ENCODE results near the gene TMEM134.

TMEM134 gene

DNA sequence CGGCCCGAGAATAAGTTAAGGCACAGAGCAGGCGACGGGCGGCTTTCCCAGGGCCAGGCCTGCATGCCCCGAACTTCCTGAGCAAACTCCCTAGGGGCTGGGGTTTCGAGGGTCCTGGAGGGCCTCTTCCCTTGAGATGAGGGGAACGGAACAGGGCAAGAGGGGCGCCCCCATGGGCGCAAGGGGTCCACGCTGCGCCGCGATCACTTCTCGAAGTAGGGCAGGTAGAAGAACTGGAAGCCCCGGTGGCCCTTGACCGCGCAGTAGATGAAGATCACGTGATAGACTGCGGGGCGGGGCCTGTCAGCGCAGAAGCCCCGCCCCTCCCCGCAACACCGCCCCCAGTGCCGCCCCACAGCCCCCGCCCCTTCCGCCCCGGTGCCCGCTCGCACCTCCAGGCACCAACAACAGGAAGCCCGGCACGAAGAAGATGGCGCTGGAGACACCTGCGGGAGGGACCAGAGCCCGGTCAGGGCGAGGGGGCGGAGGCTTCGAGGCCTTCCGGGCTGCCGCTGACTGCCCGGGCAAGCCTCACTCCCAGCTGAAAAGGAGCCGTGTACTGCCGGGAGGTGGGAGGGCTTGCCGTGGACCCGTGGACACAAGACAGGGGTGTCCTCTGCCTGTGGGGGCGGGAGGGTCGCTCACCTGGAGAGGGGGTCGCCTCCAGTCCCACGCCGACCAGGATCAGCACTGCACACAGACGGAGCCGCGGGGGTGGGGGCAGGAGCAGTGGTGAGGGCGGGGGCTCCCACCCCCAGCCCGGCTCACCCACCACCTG, 4.5 kb downstream of the TMEM134 start:
- Histone ChIP-seq H3K36me3 (ENCODE audit: control insufficient read depth in 1 of 2, insufficient read depth in 2 of 2, low read length in 2 of 2) (no peaks in the 10 kb centered on the region), H3K4me1 (ENCODE audit: control insufficient read depth in 1 of 2, insufficient read depth in 2 of 2, low read length in 2 of 2) (peaks cover 6 to 34% of the 10 kb centered on the region in 2 donors), H3K27ac (ENCODE audit: low read length) (peak overlapping the region; percentile 89)

DNA sequence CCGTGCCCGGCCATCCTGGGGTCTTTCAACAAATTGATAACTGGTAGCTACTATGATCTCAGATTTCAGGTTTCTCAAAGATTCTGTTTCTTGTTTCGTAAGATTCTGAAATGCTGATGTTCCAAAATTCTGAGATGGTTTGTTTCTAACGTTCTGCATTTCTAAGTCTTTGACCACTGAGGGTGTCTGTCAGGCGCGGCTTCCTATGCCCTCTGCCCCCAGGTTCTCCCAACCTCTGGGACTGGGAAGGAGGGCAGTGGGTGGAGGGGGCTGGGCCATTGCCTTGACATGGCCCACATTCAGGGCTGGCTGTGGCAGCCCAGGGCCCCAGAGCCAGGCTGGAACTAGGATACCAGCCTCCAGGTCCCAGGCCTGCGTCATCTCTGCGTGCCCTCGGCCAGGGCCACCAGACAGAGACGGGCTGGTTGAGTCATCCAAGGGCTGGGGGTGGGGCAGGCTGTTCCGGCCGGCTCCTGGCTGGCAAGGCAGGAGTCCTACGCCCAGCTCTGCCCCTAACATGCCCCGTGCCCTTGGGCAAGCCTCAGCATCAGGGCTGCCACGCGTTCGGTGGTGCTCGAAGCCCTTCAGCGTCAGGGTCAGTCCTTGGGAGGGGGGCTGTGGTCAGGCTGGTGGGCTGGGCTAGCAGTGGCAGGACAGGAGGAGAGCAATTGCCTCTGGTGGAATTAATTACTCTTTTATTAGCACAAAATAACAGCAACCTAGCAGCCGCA, 5.2 kb downstream of the TMEM134 start:
- Histone ChIP-seq H3K27me3 (ENCODE audit: low read depth, low read length) (no peaks in the 10 kb centered on the region), H3K4me3 (ENCODE audit: low read depth in 1 of 2, low read length in 2 of 2) (peak overlapping the region; percentile 64 to 65), H3K4me1 (ENCODE audit: control insufficient read depth in 1 of 2, insufficient read depth in 2 of 2, low read length in 2 of 2) (peaks cover 6 to 33% of the 10 kb centered on the region in 2 donors), H3K36me3 (ENCODE audit: control insufficient read depth in 1 of 2, insufficient read depth in 2 of 2, low read length in 2 of 2) (no peaks in the 10 kb centered on the region), H3K9me3 (ENCODE audit: control insufficient read depth in 1 of 2, low read length in 2 of 2) (no peaks in the 10 kb centered on the region), H3K27ac (ENCODE audit: low read length) (peak overlapping the region; percentile 74)

More for the DNA sequence above, 4.5 kb downstream of the TMEM134 start:
- peak overlapping the region; percentile 64 to 65 for H3K4me3 ChIP-seq (ENCODE audit: low read depth in 1 of 2, low read length in 2 of 2)
- H3K9me3 ChIP-seq (ENCODE audit: control insufficient read depth in 1 of 2, low read length in 2 of 2) = no peaks in the 10 kb centered on the region
- H3K27me3 ChIP-seq (ENCODE audit: low read depth, low read length) = no peaks in the 10 kb centered on the region

GRCh38 chr11:67463186-67463585, 5.9 kb downstream of the TMEM134 start:
- H3K27ac ChIP-seq (ENCODE audit: low read length) = no peak overlapping the region
- H3K4me1 ChIP-seq (ENCODE audit: control insufficient read depth in 1 of 2, insufficient read depth in 2 of 2, low read length in 2 of 2) = peaks cover 5 to 31% of the 10 kb centered on the region in 2 donors
- H3K36me3 ChIP-seq (ENCODE audit: control insufficient read depth in 1 of 2, insufficient read depth in 2 of 2, low read length in 2 of 2) = no peaks in the 10 kb centered on the region
- H3K9me3 ChIP-seq (ENCODE audit: control insufficient read depth in 1 of 2, low read length in 2 of 2) = no peaks in the 10 kb centered on the region
- H3K27me3 ChIP-seq (ENCODE audit: low read depth, low read length) = no peaks in the 10 kb centered on the region
- H3K4me3 ChIP-seq (ENCODE audit: low read depth in 1 of 2, low read length in 2 of 2) = no peak overlapping the region

GRCh38 chr11:67458266-67458665, 10.8 kb downstream of the TMEM134 start:
- Histone ChIP-seq H3K36me3 (ENCODE audit: control insufficient read depth in 1 of 2, insufficient read depth in 2 of 2, low read length in 2 of 2) (no peaks in the 10 kb centered on the region), H3K4me1 (ENCODE audit: control insufficient read depth in 1 of 2, insufficient read depth in 2 of 2, low read length in 2 of 2) (no peaks in the 10 kb centered on the region), H3K9me3 (ENCODE audit: control insufficient read depth in 1 of 2, low read length in 2 of 2) (no peaks in the 10 kb centered on the region), H3K4me3 (ENCODE audit: low read depth in 1 of 2, low read length in 2 of 2) (no peak overlapping the region), H3K27ac (ENCODE audit: low read length) (no peak overlapping the region), H3K27me3 (ENCODE audit: low read depth, low read length) (no peaks in the 10 kb centered on the region)

DNA sequence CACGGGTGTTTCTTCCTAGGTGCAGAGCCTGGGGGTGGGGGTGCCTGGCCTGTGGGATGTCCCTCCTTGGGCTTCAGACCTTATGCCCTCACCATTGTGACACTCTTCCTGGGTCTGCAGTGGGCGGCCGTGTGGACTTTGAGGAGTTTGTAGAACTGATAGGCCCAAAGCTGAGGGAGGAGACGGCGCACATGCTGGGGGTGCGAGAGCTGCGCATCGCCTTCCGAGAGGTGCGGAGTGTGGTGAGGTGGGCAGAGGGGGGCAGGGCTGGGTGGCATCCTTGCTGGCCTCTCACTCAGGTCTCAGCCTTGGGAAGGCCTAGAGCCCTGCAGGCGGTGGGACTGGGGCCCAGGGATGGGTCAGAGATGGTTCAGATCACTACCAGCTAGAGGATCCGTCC, 11.6 kb downstream of the TMEM134 start:
- no peaks in the 10 kb centered on the region for H3K36me3 ChIP-seq (ENCODE audit: control insufficient read depth in 1 of 2, insufficient read depth in 2 of 2, low read length in 2 of 2)
- no peaks in the 10 kb centered on the region for H3K27me3 ChIP-seq (ENCODE audit: low read depth, low read length)
- no peaks in the 10 kb centered on the region for H3K9me3 ChIP-seq (ENCODE audit: control insufficient read depth in 1 of 2, low read length in 2 of 2)

GRCh38 chr11:67456068-67456705, 12.9 kb downstream of the TMEM134 start:
- H3K27ac ChIP-seq (ENCODE audit: low read length) = no peak overlapping the region
- no peaks in the 10 kb centered on the region for H3K36me3 ChIP-seq (ENCODE audit: control insufficient read depth in 1 of 2, insufficient read depth in 2 of 2, low read length in 2 of 2)
- H3K27me3 ChIP-seq (ENCODE audit: low read depth, low read length) = no peaks in the 10 kb centered on the region
- no peaks in the 10 kb centered on the region for H3K4me1 ChIP-seq (ENCODE audit: control insufficient read depth in 1 of 2, insufficient read depth in 2 of 2, low read length in 2 of 2)
- H3K4me3 ChIP-seq (ENCODE audit: low read depth in 1 of 2, low read length in 2 of 2) = no peak overlapping the region
- H3K9me3 ChIP-seq (ENCODE audit: control insufficient read depth in 1 of 2, low read length in 2 of 2) = no peaks in the 10 kb centered on the region

More for the DNA sequence above, 11.6 kb downstream of the TMEM134 start:
- no peaks in the 10 kb centered on the region for H3K4me1 ChIP-seq (ENCODE audit: control insufficient read depth in 1 of 2, insufficient read depth in 2 of 2, low read length in 2 of 2)
- H3K4me3 ChIP-seq (ENCODE audit: low read depth in 1 of 2, low read length in 2 of 2) = no peak overlapping the region
- H3K27ac ChIP-seq (ENCODE audit: low read length) = no peak overlapping the region

DNA sequence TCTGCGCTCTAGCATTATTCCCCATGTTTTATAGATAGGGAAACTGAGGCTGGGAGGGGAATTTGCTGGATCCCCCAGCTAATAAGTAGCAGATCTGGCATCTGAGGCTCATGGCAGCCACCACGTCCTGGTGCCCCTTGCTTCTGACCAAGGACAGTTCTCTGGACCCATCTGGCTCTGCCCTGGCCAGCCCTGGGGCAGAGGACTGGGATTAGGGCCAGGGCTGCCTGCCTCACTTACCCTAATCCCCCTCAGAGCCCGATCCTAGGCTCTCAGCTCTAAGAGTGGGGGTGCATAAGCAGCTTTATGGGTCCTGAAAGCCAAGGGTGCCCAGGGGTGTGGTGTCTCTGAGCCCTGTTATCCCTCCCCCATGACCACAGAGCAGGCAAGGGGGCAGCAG, 14.0 kb downstream of the TMEM134 start, which contains the start of gene CABP4:
TSS of gene CABP4 (plus strand) at position 301 of the 400 bp plus-strand sequence. CDS start at position 371, 70 bp downstream.
- no peaks in the 10 kb centered on the region for H3K9me3 ChIP-seq (ENCODE audit: control insufficient read depth in 1 of 2, low read length in 2 of 2)
- no peaks in the 10 kb centered on the region for H3K4me1 ChIP-seq (ENCODE audit: control insufficient read depth in 1 of 2, insufficient read depth in 2 of 2, low read length in 2 of 2)
- H3K4me3 ChIP-seq (ENCODE audit: low read depth in 1 of 2, low read length in 2 of 2) = no peak within 1 kb of the TSS
- H3K27me3 ChIP-seq (ENCODE audit: low read depth, low read length) = no peaks in the 10 kb centered on the region
- H3K36me3 ChIP-seq (ENCODE audit: control insufficient read depth in 1 of 2, insufficient read depth in 2 of 2, low read length in 2 of 2) = no peaks in the 10 kb centered on the region
- no peak within 1 kb of the TSS for H3K27ac ChIP-seq (ENCODE audit: low read length)

DNA sequence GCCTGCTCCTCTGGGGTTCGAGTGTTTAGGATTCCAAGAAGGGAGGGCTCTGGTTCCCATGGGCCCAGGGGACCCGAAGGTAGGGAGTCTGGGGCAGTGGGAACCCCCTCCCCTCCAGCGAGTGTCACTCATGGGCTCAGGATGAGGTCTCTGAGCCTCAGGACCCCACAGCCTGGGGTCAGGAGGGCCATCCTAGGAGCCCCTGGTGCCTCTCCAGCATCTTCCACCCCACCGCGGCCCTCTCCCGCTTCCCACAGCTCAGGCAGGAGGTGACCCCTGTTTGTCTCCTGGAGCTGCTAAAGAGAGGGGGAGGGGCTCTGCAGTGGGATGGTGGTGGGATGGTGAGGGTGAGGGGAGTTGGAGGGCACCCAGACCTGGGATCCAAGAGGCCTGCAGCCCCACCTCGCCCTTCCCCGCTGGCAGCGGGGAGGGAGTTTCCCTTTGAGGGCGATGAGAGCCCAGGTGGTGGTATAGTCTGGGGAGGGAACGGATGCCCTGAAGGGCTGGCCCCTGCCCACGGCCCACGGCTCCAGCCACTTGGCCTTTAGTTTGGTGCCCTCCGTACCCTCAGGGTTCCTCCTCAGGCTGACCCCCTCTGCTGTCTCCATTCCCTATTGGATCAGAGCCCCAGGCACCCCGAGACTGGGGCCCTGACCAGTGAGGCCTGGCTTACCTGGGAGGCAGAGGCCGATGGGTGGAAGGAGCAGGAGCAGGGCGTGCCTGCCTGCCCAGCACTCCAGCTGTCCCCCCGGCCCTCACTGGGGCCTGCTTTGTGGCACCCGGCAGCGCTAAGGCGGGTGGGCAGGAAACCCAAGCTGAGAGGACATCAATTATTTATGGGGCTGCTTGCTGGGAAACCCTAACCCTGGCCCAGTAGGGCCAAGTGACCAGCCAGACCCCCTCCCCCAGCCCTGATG, 15.0 kb downstream of the TMEM134 start:
- Histone ChIP-seq H3K36me3 (ENCODE audit: control insufficient read depth in 1 of 2, insufficient read depth in 2 of 2, low read length in 2 of 2) (no peaks in the 10 kb centered on the region), H3K9me3 (ENCODE audit: control insufficient read depth in 1 of 2, low read length in 2 of 2) (no peaks in the 10 kb centered on the region), H3K27ac (ENCODE audit: low read length) (no peak overlapping the region), H3K4me1 (ENCODE audit: control insufficient read depth in 1 of 2, insufficient read depth in 2 of 2, low read length in 2 of 2) (no peaks in the 10 kb centered on the region), H3K4me3 (ENCODE audit: low read depth in 1 of 2, low read length in 2 of 2) (no peak overlapping the region), H3K27me3 (ENCODE audit: low read depth, low read length) (no peaks in the 10 kb centered on the region)

- Histone ChIP-seq H3K36me3 (ENCODE audit: control insufficient read depth in 1 of 2, insufficient read depth in 2 of 2, low read length in 2 of 2) (no peaks in the 10 kb centered on the region), H3K4me1 (ENCODE audit: control insufficient read depth in 1 of 2, insufficient read depth in 2 of 2, low read length in 2 of 2) (no peaks in the 10 kb centered on the region), H3K27ac (ENCODE audit: low read length) (no peak within 1 kb of the TSS), H3K27me3 (ENCODE audit: low read depth, low read length) (no peaks in the 10 kb centered on the region), H3K4me3 (ENCODE audit: low read depth in 1 of 2, low read length in 2 of 2) (no peak within 1 kb of the TSS), H3K9me3 (ENCODE audit: control insufficient read depth in 1 of 2, low read length in 2 of 2) (no peaks in the 10 kb centered on the region)
These were observed 16.7 kb downstream of the TMEM134 start, which contains the start of gene GPR152 for GRCh38 chr11:67452141-67452952. Gene GPR152 (minus strand): TSS chr11:67452729. CDS start chr11:67452724, 5 bp downstream.

- Histone ChIP-seq H3K4me3 (ENCODE audit: low read depth in 1 of 2, low read length in 2 of 2) (no peak overlapping the region), H3K4me1 (ENCODE audit: control insufficient read depth in 1 of 2, insufficient read depth in 2 of 2, low read length in 2 of 2) (no peaks in the 10 kb centered on the region), H3K27me3 (ENCODE audit: low read depth, low read length) (no peaks in the 10 kb centered on the region), H3K27ac (ENCODE audit: low read length) (no peak overlapping the region), H3K9me3 (ENCODE audit: control insufficient read depth in 1 of 2, low read length in 2 of 2) (no peaks in the 10 kb centered on the region), H3K36me3 (ENCODE audit: control insufficient read depth in 1 of 2, insufficient read depth in 2 of 2, low read length in 2 of 2) (no peaks in the 10 kb centered on the region)
These were observed 17.4 kb downstream of the TMEM134 start for GRCh38 chr11:67451658-67451976.
